NAMALWA (cell line): ENCODE measurements around the gene RHOBTB1.

Experiments
- DNase-seq: peaks from one replicate; pipeline ENCODE4 v3.0.0-alpha.2; 2015; ENCODE audit warnings: low spot score

Gene RHOBTB1

GRCh38 chr10:60820093-60820754 lies 123.8 kb downstream of the RHOBTB1 start:
- DNase-seq: peak; percentile 29
